GM10248 (cell line): ENCODE measurements around the gene RNGTT.

ENCODE experiments used
- CTCF ChIA-PET: fragments of 300-600 bp; sonication (Branson Sonifier 250); formaldehyde crosslinking; extraction: SDS; loops from one replicate; lab custom pipeline; 2021; ENCODE audit warnings: antibody characterized with exemption; lab: Yijun Ruan, JAX
- POLR2A ChIA-PET: fragments of 350-650 bp; sonication (Branson Sonifier 250); formaldehyde crosslinking; extraction: SDS; loops from one replicate; lab custom pipeline; 2020; ENCODE audit warnings: antibody characterized with exemption; lab: Yijun Ruan, JAX
- DNase-seq: peaks from one replicate; pipeline ENCODE4 v3.0.0; 2012; ENCODE audit errors: extremely low spot score
- CTCF ChIP-seq: IDR thresholded peaks from 2 replicates; pipeline ENCODE4 v1.5.1; 2012; ENCODE audit warnings: mild to moderate bottlenecking, low read depth; ENCODE audit errors: extremely low read depth, missing control alignments, control extremely low read depth

The RNGTT gene

GRCh38 chr6:88577461-88577860, 386.0 kb downstream of the RNGTT start:
- ChIA-PET POLR2A (no interaction called here), CTCF (no interaction called here)

GRCh38 chr6:88575536-88575935, 387.9 kb downstream of the RNGTT start:
- CTCF ChIA-PET: interaction anchor here (1.0 to 2.1 kb wide), 4 partner anchors 9 to 25 kb away, joined by 3 to 7 read pairs (median 5); no protein-coding TSS in a partner anchor
- no peak for TF ChIP-seq CTCF
- POLR2A ChIA-PET: no interaction called here
- no peak for DNase-seq

More at GRCh38 chr6:88577461-88577860, 386.0 kb downstream of the RNGTT start:
- DNase-seq: no peak
- no peak for TF ChIP-seq CTCF

GRCh38 chr6:88574651-88575050, 388.8 kb downstream of the RNGTT start:
- no peak for TF ChIP-seq CTCF
- POLR2A ChIA-PET: no interaction called here
- CTCF ChIA-PET: interaction anchor here (1.0 to 2.1 kb wide), 6 partner anchors 8 to 37 kb away, joined by 3 to 7 read pairs (median 4); no protein-coding TSS in a partner anchor
- DNase-seq: no peak

GRCh38 chr6:88574031-88574430, 389.4 kb downstream of the RNGTT start:
- no peak for TF ChIP-seq CTCF
- no peak for DNase-seq
- ChIA-PET CTCF (interaction anchor here (1.2 to 1.3 kb wide), 3 partner anchors 10 to 37 kb away, joined by 3 to 4 read pairs (median 3); no protein-coding TSS in a partner anchor), POLR2A (no interaction called here)

- TF ChIP-seq CTCF: no peak
- ChIA-PET CTCF (no interaction called here), POLR2A (no interaction called here)
- DNase-seq: no peak
Measured at GRCh38 chr6:88573561-88573960, 389.9 kb downstream of the RNGTT start.

GRCh38 chr6:88572449-88573139, 390.8 kb downstream of the RNGTT start:
- POLR2A ChIA-PET: no interaction called here
- CTCF ChIA-PET: no interaction called here
- no peak for TF ChIP-seq CTCF
- DNase-seq: no peak
